Stimulated activated CD8-positive, alpha-beta memory T cell treated with anti-CD3 and anti-CD28 coated beads, Interleukin-15, amount 100 ng/mL, for 1 hour (primary cell): ENCODE measurements around the gene FIBP.
"Not testable (repeated sequence)": the region's sequence is repeated elsewhere in the genome, so short reads cannot be mapped to it uniquely, and the experiment has no call there.

Experiments used
- DNase-seq: peaks from one replicate; pipeline ENCODE4 v3.0.0-alpha.2; 2020; ENCODE audit warnings: low read depth

The FIBP gene

GRCh38 chr11:65915101-65915820 is 27.0 kb upstream of the FIBP start:
- DNase-seq: no peak

GRCh38 chr11:65912845-65913244 is 24.6 kb upstream of the FIBP start:
- DNase-seq: no peak

DNA sequence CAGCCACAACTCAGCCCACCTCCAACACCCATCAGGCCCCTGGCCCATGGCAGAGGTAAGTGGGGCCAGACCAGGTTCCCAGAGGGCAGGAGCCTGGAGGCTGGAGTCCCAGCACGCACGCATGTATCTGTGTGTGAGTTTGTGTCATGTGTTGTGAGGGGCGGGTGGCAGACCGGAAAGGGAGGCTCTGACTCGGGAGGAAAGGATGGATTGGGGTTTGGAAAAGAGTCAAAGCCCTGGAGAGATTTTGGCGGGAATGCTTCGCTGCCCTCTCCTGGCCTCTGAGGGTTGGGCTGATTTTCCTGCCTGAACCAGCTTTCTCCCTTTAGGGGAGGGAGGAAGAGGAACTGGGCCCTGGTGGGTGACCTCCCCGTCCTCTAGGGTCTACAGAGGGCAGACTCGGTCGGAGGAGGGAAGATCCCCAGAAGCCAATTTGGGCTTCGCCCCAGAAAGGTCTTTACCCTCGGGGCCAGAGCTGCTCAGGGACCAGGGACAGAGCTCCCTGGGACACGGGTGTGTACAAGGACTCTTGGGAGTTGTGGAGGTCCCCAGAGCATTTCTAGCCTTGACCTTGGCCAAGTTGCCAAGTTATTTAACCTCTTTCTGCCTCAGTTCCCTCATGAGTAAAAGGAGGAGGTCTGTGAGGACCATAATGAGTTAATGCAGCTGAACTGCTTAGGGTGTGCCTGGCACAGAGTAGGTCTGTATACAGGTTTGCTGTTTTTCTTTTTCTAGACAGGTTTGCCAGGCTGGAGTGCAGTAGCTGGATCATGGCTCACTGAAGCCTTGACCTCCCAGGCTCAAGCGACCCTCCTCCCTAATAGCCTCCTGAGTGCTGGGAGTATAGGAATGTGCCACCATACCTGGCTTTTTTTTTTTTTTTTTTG is 23.7 kb upstream of the FIBP start:
- DNase-seq: no peak

DNA sequence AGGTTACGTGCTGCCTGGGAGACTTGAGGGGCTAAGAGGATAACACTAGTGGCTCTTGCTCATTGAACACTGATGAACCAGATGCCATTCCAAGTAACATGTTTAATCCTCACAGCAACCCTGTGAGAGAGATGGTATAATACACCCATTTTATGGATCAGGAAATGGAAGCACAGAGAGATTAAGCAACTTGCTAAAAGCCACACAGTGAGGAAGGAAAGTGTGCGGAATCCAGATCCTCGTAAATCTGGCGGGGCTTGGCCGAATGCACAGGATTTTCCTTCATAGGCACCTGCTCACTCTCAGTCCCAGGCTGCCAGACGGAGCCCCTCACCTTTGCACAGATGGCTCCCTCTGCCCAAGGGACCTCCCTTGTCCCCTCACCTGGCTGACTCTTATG is 19.6 kb upstream of the FIBP start:
- DNase-seq: no peak

DNA sequence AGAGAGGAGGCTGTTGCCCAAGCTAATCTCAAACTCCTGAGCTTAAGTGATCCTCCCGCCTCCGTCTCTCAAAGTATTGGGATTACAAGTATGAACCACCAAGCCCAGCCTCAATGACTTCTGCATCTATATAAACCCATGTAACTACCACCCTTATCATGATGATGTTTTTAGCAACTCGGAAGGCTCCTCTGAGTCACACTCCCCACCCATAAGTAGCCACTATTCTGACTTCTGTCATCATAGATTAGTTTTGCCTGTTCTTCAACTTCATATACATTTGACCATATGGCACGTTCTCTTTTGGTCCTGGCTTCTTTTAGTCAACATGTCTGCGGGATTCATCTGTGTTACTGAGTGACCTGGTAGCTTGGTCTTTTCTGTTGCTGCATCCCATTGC is 18.3 kb upstream of the FIBP start:
- no peak for DNase-seq

- DNase-seq: no peak
Measured at GRCh38 chr11:65903715-65904114, 15.4 kb upstream of the FIBP start.

GRCh38 chr11:65903068-65903481 is 14.8 kb upstream of the FIBP start:
- DNase-seq: no peak

DNA sequence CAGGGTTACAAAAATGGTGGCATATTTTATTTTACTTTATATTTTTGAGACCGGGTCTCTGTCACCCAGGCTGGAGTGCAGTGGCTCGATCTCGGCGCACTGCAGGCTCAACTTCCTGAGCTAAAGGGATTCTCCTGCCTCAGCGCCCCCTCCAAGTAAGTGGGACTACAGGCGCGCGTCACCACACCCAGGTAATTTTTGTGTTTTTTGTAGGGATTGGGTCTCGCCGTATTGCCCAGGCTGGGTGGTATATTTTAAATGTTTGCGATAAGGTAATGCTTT is 12.6 kb upstream of the FIBP start:
- no peak for DNase-seq

DNA sequence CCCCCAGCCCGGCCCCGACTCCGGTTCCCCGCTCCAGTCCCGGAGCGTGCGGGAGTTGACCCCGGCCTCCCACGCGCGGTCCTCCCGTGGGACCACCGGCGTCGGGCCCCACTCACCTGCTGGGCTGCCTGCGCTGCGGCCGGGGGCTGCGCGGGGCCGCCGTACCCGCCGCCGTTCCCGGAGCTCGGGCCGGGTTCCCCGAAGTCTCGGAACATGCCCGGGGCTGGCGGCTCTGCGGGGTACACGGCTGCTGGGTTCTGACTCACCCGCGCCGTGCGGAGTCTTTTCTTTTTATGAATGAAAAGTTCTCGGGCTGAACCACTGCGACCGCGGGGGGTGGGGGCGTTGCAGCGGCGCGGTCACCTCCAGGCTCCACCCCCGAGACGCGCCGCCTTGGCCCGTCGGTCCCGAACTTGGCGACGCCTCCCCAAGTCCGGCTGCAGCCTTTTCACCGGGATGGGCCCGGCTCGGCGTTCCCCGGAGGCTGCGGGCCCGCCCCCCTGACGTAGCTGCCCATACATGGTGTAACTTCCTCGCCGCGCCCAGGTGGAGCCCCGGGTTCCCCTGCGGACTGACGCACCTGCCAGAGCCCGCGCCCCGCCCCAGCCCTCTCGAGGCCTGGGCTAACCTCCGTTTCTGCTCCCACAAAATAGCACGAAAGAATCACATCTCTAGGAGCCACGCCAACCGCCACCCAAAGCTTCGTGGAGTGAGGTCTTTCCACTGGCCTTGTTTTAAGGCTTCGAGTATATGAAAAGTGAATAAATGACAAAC is 12.0 kb upstream of the FIBP start, which contains the start of gene FOSL1:
Gene FOSL1 (minus strand): TSS at position 264 of the 774 bp plus-strand sequence. CDS start 49 bp downstream, at position 215.
- peak; percentile 78 for DNase-seq

DNA sequence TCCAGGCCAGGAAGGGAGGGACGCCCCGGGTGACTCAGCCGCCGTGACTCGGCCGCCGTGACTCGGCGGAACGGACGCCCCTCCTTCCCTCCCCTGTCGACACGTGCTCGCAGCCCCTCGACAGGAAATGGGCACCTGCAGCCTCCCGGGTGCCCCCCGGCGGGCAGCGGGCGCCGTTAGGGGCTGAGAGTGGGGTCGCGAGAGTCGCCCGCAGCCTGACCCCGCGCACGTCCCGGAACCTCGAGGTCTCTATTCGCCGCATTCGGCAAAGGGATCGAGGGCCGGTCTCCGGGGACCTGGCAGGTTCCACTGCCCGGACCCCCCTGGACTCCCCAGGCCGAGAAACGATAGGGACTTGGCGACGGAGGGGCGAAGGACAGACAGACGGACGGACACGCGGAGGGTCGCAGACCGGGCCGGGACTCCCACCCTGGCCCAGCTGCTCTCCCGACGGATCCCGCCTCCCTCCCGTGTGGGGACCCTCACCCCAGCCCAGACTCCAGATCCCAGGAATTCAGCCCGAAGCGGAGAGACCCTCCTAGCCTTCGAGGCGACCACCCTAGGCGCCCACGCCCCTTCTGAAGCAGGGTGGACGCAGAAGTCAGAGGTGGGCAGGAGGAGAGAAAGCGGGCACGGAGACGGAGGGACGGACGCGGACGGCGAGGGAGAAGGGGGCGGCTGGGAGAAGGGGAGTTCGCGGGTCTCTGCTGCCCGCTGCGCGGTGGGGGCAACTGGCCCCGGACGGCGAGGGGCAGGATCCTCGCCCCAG is 11.3 kb upstream of the FIBP start:
- DNase-seq: no peak

- no peak for DNase-seq
Measured at GRCh38 chr11:65898656-65899355, 10.5 kb upstream of the FIBP start.

DNA sequence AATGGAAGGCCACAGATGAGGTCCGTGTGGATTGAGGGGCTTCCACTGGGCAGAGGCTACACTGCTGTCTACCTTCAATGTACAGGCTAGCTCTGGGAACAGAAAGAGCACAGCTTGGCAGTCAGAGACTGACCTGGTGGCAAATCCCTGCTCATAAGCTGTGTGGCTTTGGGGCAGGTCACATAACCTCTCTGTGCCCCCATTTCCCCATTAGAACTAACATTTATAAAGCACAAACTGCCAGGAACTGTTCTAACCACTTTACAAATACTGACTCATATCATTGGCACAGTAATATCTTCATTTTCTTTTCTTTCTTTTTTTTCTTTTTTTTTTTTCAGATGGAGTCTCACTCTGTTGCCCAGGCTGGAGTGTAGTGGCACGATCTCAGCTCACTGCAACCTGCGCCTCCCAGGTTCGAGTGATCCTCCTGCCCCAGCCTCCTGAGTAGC is 8.8 kb upstream of the FIBP start:
- no peak for DNase-seq

DNA sequence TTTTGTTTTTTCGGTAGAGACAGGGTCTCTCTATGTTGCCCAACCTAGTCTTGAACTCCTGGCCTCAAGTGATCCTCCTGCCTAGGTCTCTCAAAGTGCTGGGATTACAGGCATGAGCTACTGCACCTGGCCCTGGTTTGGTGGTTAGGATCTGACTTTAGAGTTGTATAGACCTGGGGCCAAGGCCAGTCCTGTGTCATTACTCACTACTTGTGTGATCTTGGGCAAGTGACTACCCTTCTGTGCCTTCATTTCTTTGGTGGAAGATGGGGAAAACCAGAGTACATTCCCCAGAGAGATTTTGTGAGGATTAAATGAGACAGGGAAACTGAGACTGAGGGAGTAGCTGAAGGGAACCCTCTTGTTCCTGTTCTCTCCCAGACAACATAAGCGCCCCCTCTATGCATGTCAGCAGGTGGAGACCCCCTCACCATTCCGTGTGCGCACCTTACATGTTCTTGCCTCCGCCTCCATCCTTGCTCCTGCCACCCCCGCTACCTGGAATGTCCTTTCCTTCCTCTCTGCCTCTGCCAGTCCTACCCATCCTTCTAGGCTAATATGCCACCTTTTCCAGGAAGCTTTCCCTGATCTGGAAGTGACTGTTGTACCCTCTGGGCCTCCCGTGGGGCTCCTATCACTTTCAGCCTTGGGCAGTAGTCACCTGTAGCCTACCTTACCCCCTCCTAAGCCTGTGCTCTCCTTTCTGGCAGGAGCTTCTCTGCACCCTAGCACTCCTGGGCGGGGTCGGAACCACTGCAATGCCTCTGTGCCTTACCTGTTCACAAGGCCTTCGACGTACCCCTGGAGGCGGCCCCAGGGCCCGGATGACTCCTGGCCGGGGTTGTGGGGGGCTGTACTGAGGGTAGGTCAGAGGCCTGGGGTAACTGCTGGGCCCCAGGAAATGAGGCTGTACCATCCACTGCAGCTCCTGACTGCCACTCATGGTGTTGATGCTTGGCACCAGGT is 8.0 kb upstream of the FIBP start:
- no peak for DNase-seq

GRCh38 chr11:65895482-65895981 is 7.3 kb upstream of the FIBP start:
- no peak for DNase-seq

- no peak for DNase-seq
Measured at GRCh38 chr11:65894034-65894591, 5.8 kb upstream of the FIBP start.

- no peak for DNase-seq
Measured at GRCh38 chr11:65892661-65893317, 4.5 kb upstream of the FIBP start.

- not testable (repeated sequence) for DNase-seq
Measured at GRCh38 chr11:65892137-65892540, 3.9 kb upstream of the FIBP start.

DNA sequence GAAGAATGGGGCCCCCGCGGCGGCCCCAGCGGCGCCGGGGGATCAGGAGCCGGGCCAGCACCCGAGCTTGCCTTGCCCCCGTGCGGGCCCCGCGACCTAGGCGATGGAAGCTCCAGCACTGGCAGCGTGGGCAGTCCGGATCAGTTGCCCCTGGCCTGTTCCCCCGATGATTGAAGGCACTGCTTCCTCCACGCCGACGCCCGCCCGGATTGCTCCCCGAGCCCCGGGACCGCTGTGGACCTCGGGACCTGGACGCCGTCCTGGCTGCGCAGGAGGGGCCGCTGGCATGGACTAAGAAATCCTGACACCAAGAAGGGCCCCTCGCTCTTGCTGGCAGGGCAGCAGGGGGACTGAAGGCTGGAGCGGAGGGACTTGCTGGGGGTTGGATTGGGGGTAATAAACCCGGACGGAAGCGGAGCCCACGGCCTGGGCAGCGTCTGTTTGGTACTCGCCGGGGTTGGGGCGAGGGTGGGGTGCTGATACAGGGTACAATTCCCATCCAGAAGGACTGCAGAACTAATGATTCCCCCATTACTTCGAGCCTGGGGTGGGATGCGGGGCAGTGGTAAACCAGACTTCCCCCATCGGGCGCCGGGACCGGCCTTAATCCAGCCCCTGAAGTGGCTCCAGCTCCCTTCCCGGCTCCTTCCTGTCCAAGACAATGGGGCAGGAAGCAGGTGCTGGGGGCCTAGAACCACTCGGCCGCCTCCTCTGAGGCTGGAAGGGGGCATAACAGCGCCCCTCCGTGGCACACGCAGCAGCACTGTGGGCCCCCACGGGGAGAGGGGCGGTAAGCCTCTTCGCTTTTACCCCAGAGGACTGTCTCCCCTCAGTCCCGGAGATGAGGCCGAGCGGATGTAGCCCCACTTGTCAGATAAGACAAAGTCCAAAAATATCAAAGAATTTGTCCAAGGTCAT is 3.2 kb upstream of the FIBP start:
- DNase-seq: no peak
